Body of pancreas (tissue), 4 donors: ENCODE data around the gene SAPCD2. TPM values are rescaled to one million over a fixed set of nuclear protein-coding genes. Genes with fewer than 3 reads are reported as not detected.
A peak's percentile ranks its signal among the peaks of the same experiment; 100 is the strongest.

ENCODE experiments used
- ATAC-seq: fragments of 150-250 bp; one replicate; pipeline ENCODE4 v1.9.1; 2016
- DNase-seq, 4 donors: peaks; one replicate each; pipeline ENCODE4 v3.0.0-alpha.2; 2019
- H3K27ac ChIP-seq, 4 donors: fragments of 200-600 bp; sonication (generic); 1 replicate in 3 of 4; 2 replicates in 1 of 4; pipeline versions ENCODE4 v1.5.1 to v1.6.1; 2016 to 2019; ENCODE audit warnings: mild to moderate bottlenecking in 1 of 4, mixed read lengths in 1 of 4, moderate library complexity in 1 of 4
- H3K27me3 ChIP-seq, 2 donors: fragments of 200-600 bp; sonication (generic); one replicate each; pipeline ENCODE4 v1.6.0; 2016; ENCODE audit warnings: mild to moderate bottlenecking in 1 of 2
- H3K36me3 ChIP-seq, 2 donors: fragments of 200-600 bp; sonication (generic); replicated peaks in 1 of 2; 2 replicates each; pipeline ENCODE4 v1.5.1; 2016; ENCODE audit warnings: low read depth in 2 of 2; ENCODE audit not compliant: insufficient read depth in 1 of 2
- H3K4me1 ChIP-seq: fragments of 200-600 bp; sonication (generic); one replicate; pipeline ENCODE4 v1.6.0; 2016
- H3K4me3 ChIP-seq, 2 donors: fragments of 200-600 bp; sonication (generic); 1 replicate in 1 of 2; 2 replicates in 1 of 2; pipeline ENCODE4 v1.5.1; 2016 to 2019
- H3K9me3 ChIP-seq, 3 donors: fragments of 200-600 bp; sonication (generic); 1 replicate in 2 of 3; 2 replicates in 1 of 3; pipeline ENCODE4 v1.5.1; 2016
- CTCF ChIP-seq, 7 experiments: fragments of 450-650 bp in 4 of 7; fragments of 200-600 bp in 3 of 7; sonication (generic) in 3 of 7; IDR thresholded peaks; one replicate each; pipeline ENCODE4 v1.5.1; 2016 to 2019; ENCODE audit warnings: antibody characterized with exemption in 7 of 7
- POLR2A ChIP-seq, 3 donors: fragments of 450-650 bp; IDR thresholded peaks; one replicate each; pipeline ENCODE4 v1.6.1; 2016; ENCODE audit warnings: antibody characterized with exemption in 3 of 3, mild to moderate bottlenecking in 2 of 3
- WGBS, 2 donors: methylation state at CpG; one replicate each; pipeline ENCODE4 v1.1.5; 2017; 5-methylcytosine and 5-hydroxymethylcytosine counted together
- intact Hi-C: fragments of 100-400 bp; cut with DNase I; formaldehyde crosslinking; loops from one replicate; pipeline ENCODE4 v1.15.1; 2023
- total RNA-seq, 2 donors: library from RNA; depleted of rRNA; stranded (reverse); fragments of >200 nt; gene quantifications; one replicate each; pipeline ENCODE4 v1.1.0, GENCODE V29; 2016

The SAPCD2 gene
- total RNA-seq, 2 donors from 2014 or later = 0.66 to 0.78 TPM

GRCh38 chr9:137027369-137028262 lies 42.7 kb downstream of the SAPCD2 start, which contains the start of gene ABCA2:
ABCA2 (minus strand) TSS chr9:137028237; CDS start chr9:137028140, 97 bp downstream.
- intact Hi-C loops = no loop called here
- H3K4me1 ChIP-seq = peaks cover 41% of the 10 kb centered on the region
- WGBS, 2 donors = 4 to 21% methylated on average over 4 to 69 of the region's 95 CpGs
- peak within 1 kb of the TSS; percentile 39 to 70 (median 55) for H3K27ac ChIP-seq
- H3K27me3 ChIP-seq = no peaks in the 10 kb centered on the region
- peak within 1 kb of the TSS; percentile 51 to 62 for H3K4me3 ChIP-seq
- no peaks in the 10 kb centered on the region for H3K9me3 ChIP-seq
- TF ChIP-seq POLR2A (IDR thresholded peaks at IDR 0.05) (no peak), CTCF (IDR thresholded peaks at IDR 0.05) (no peak)
- DNase-seq (peak in 2 of 4 donors; percentile 39 to 47), ATAC-seq (peak; percentile 8)
- no peaks in the 10 kb centered on the region for H3K36me3 ChIP-seq

GRCh38 chr9:137026828-137027227 lies 43.5 kb downstream of the SAPCD2 start:
- intact Hi-C loops = no loop called here
- WGBS, 2 donors = 19% methylated on average over 4 of the region's 4 CpGs; no CpG with 5 or more reads in 1 of the 2 donors
- DNase-seq (peak; percentile 74 to 89 (median 84)), ATAC-seq (peak; percentile 12)
- Histone ChIP-seq H3K36me3 (no peaks in the 10 kb centered on the region), H3K27me3 (no peaks in the 10 kb centered on the region), H3K27ac (peak overlapping the region; percentile 20 to 68 (median 48)), H3K4me1 (peaks cover 41% of the 10 kb centered on the region), H3K4me3 (no peak overlapping the region), H3K9me3 (no peaks in the 10 kb centered on the region)
- TF ChIP-seq POLR2A (IDR thresholded peaks at IDR 0.05) (no peak), CTCF (IDR thresholded peaks at IDR 0.05) (no peak)

GRCh38 chr9:137026384-137026783 lies 44.0 kb downstream of the SAPCD2 start:
- ATAC-seq (no peak), DNase-seq (no peak)
- Histone ChIP-seq H3K36me3 (no peaks in the 10 kb centered on the region), H3K27ac (peak overlapping the region; percentile 20 to 68 (median 48)), H3K4me1 (peaks cover 41% of the 10 kb centered on the region), H3K27me3 (no peaks in the 10 kb centered on the region), H3K4me3 (no peak overlapping the region), H3K9me3 (no peaks in the 10 kb centered on the region)
- intact Hi-C loops = no loop called here
- TF ChIP-seq CTCF (IDR thresholded peaks at IDR 0.05) = no peak
- no peak for TF ChIP-seq POLR2A (IDR thresholded peaks at IDR 0.05)
- WGBS, 2 donors = 80 to 88% methylated on average over 2 of the region's 2 CpGs

- Histone ChIP-seq H3K36me3 (no peaks in the 10 kb centered on the region), H3K9me3 (no peaks in the 10 kb centered on the region), H3K4me3 (no peak overlapping the region), H3K4me1 (peaks cover 41% of the 10 kb centered on the region), H3K27me3 (no peaks in the 10 kb centered on the region), H3K27ac (peak overlapping the region in 3 of 4 donors; percentile 4 to 57 (median 12))
- ATAC-seq (peak; percentile 9), DNase-seq (peak; percentile 51 to 84 (median 79))
- 51 to 56% methylated on average over 10 to 17 of the region's 21 CpGs for WGBS, 2 donors
- intact Hi-C loops = no loop called here
- TF ChIP-seq POLR2A (IDR thresholded peaks at IDR 0.05) (no peak), CTCF (IDR thresholded peaks at IDR 0.05) (no peak)
Measured at GRCh38 chr9:137025517-137025966, 44.8 kb downstream of the SAPCD2 start.
